ENCODE measurements around the gene ATG10. TPM values are rescaled to one million over a fixed set of nuclear protein-coding genes. Genes with fewer than 3 reads are reported as not detected.
"Not testable (repeated sequence)": the region's sequence is repeated elsewhere in the genome, so short reads cannot be mapped to it uniquely, and the experiment has no call there.

The ATG10 gene
- total and polyA plus RNA-seq, 11 donors: 2.7 to 10.7 (median 5.7) TPM

DNA sequence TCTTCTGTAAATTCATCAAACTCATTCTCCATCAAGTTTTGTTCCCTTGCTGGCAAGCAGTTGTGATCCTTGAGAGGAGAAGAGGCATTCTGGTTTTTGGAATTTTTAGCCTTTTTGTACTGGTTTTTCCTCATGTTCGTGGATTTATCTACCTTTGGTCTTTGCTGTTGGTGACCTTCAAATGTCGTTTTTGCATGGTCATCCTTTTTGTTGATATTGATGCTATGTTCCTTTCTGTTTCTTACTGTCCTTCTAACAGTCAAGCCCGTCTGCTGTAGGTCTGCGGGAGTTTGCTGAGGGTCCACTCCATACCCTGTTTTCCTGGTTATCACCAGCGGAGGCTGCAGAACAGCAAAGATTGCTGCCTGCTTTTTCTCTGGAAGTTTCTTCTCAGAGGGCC is 165.4 kb downstream of the ATG10 start:
- Histone ChIP-seq H3K27ac (no peak overlapping the region), H3K36me3 (no peaks in the 10 kb centered on the region), H3K4me3 (no peak overlapping the region), H3K4me1 (no peaks in the 10 kb centered on the region), H3K9me3 (peaks cover 0 to 24% (median 3%) of the 10 kb centered on the region in 12 donors), H3K27me3 (no peaks in the 10 kb centered on the region)
- DNase-seq (no peak), ATAC-seq (no peak)
- intact Hi-C loops (cut with DNase I): no loop called here
- TF ChIP-seq, protein P1, sequence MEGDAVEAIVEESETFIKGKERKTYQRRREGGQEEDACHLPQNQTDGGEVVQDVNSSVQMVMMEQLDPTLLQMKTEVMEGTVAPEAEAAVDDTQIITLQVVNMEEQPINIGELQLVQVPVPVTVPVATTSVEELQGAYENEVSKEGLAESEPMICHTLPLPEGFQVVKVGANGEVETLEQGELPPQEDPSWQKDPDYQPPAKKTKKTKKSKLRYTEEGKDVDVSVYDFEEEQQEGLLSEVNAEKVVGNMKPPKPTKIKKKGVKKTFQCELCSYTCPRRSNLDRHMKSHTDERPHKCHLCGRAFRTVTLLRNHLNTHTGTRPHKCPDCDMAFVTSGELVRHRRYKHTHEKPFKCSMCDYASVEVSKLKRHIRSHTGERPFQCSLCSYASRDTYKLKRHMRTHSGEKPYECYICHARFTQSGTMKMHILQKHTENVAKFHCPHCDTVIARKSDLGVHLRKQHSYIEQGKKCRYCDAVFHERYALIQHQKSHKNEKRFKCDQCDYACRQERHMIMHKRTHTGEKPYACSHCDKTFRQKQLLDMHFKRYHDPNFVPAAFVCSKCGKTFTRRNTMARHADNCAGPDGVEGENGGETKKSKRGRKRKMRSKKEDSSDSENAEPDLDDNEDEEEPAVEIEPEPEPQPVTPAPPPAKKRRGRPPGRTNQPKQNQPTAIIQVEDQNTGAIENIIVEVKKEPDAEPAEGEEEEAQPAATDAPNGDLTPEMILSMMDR (IDR thresholded peaks at IDR 0.05): no peak
- no peak for TF ChIP-seq POLR2A (IDR thresholded peaks at IDR 0.05)
- WGBS, 4 donors: 95 to 98% (median 97%) methylated on average over 5 of the region's 5 CpGs

DNA sequence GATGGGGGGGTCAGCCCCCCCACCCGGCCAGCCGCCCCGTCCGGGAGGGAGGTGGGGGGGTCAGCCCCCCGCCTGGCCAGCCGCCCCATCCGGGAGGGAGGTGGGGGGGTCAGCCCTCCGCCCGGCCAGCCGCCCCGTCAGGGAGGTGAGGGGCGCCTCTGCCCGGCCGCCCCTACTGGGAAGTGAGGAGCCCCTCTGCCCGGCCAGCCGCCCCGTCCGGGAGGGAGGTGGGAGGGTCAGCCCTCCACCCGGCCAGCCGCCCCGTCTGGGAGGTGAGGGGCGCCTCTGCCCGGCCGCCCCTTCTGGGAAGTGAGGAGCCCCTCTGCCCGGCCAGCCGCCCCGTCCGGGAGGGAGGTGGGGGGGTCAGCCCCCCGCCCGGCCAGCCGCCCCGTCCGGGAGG is 168.0 kb downstream of the ATG10 start:
- intact Hi-C loops (cut with DNase I): not testable (repeated sequence)

DNA sequence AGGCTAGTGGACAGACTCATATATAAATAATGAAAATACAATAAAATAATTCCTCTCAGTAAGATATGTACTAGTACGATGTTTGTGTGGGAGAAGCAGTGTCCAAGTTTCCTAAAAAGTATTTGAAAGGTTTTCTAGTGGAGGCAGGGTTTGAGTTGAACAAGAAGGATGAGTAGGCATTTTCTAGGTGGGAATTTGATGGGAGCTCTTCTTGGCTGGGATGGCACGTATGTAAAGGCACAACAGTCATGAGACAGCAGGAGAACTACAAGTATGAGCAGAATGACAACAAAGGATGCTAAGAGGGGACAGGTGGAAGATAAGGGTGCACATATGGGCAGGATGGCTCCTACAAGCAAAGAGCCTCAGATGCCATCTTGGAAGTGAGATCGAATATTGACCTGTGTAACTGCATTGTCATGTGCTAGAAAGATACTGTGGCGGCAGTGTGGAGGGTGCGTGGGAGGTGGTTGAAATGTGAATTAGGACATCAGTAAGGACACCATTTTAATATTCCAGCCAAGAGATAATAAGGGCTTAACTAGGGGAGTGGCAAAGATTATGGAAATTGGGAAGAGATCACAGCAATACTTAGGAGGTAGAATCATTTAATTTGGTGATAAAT is 170.5 kb downstream of the ATG10 start:
- peaks cover 0 to 32% (median 0%) of the 10 kb centered on the region in 12 donors for H3K9me3 ChIP-seq
- no peak for ATAC-seq
- no peak overlapping the region for H3K4me3 ChIP-seq
- no peak overlapping the region for H3K27ac ChIP-seq
- no peaks in the 10 kb centered on the region for H3K36me3 ChIP-seq
- intact Hi-C loops (cut with DNase I): no loop called here
- 96 to 98% (median 96%) methylated on average over 5 of the region's 5 CpGs for whole genome bisulfite sequencing, 4 donors
- no peaks in the 10 kb centered on the region for H3K27me3 ChIP-seq
- no peak for DNase-seq
- no peaks in the 10 kb centered on the region for H3K4me1 ChIP-seq
- TF ChIP-seq POLR2A (IDR thresholded peaks at IDR 0.05): no peak
- TF ChIP-seq, protein P1 (IDR thresholded peaks at IDR 0.05): no peak

More for the DNA sequence above, 168.0 kb downstream of the ATG10 start:
- H3K27ac ChIP-seq, H3K4me3 ChIP-seq, H3K4me1 ChIP-seq, H3K27me3 ChIP-seq, ATAC-seq, H3K36me3 ChIP-seq, DNase-seq: not testable (repeated sequence)
- WGBS, 4 donors: 92 to 97% methylated on average over 10 to 11 of the region's 33 CpGs; no CpG with 5 or more reads in 2 of the 4 donors
- peaks cover 0 to 40% (median 3%) of the 10 kb centered on the region in 12 donors for H3K9me3 ChIP-seq

DNA sequence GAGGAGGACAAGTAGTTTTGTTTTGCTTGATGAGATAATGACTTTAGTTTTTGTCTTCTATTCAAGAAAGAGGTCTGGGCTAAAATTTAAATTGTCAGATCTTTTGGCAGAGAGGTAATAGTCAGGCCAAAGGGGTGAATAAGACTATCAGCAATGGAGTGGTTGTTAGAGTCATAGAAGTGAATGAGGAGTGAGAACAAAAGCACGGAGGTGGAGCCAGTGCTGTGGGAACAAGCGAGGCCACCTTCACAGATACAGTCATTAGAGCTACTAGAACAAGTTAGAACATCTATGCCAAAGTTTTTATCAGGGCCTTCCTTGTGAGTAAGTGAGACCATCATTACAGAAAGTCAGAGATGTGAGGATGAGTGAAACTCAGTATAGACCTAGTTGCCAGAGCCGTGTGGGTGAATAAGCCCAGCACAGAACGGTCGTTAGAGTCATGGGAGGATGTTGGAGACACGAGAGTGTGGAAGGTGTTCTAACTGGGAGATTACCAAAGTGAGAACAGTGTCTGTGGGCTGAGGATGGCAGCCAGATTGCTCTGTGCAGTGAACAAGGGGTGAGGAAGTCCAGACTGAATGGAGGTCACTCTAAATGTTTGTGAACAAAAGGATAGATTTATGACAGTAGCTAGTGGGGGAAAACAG is 171.2 kb downstream of the ATG10 start:
- DNase-seq: no peak
- no peak overlapping the region for H3K4me3 ChIP-seq
- WGBS, 4 donors: 78 to 84% (median 82%) methylated on average over 6 of the region's 6 CpGs
- no peak overlapping the region for H3K27ac ChIP-seq
- H3K9me3 ChIP-seq: peaks cover 0 to 32% (median 0%) of the 10 kb centered on the region in 12 donors
- intact Hi-C loops (cut with DNase I): no loop called here
- TF ChIP-seq POLR2A (IDR thresholded peaks at IDR 0.05): no peak
- TF ChIP-seq, protein P1 (IDR thresholded peaks at IDR 0.05): no peak
- no peaks in the 10 kb centered on the region for H3K4me1 ChIP-seq
- H3K27me3 ChIP-seq: no peaks in the 10 kb centered on the region
- no peak for ATAC-seq
- no peaks in the 10 kb centered on the region for H3K36me3 ChIP-seq

Data from heart left ventricle (tissue), 16 donors.